ENCODE results near the gene ITFG2. TPM values are rescaled to one million over a fixed set of nuclear protein-coding genes. Genes with fewer than 3 reads are reported as not detected.
A peak's percentile ranks its signal among the peaks of the same experiment; 100 is the strongest.

Gene ITFG2
- total and polyA plus RNA-seq, 2 of the 13 experiments (the other 11 are each of a cell fraction or from before 2014, with no cell fraction given) = 14.8 to 15.5 TPM

- TF ChIP-seq DMTF1 (CRISPR knock-in tag; IDR thresholded peaks at IDR 0.05) = no peak
- TF ChIP-seq, protein P1, sequence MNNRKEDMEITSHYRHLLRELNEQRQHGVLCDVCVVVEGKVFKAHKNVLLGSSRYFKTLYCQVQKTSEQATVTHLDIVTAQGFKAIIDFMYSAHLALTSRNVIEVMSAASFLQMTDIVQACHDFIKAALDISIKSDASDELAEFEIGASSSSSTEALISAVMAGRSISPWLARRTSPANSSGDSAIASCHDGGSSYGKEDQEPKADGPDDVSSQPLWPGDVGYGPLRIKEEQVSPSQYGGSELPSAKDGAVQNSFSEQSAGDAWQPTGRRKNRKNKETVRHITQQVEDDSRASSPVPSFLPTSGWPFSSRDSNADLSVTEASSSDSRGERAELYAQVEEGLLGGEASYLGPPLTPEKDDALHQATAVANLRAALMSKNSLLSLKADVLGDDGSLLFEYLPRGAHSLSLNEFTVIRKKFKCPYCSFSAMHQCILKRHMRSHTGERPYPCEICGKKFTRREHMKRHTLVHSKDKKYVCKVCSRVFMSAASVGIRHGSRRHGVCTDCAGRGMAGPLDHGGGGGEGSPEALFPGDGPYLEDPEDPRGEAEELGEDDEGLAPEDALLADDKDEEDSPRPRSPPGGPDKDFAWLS (CRISPR knock-in tag; IDR thresholded peaks at IDR 0.05; ENCODE audit: borderline replicate concordance) = no peak; the same call in 1 of the 2 replicates
- TF ChIP-seq ZNF790 (CRISPR knock-in tag; IDR thresholded peaks at IDR 0.05; ENCODE audit: borderline replicate concordance) = no peak
- peak; percentile 85; the same call in 1 of the 2 replicates for TF ChIP-seq ZNF614 (CRISPR knock-in tag; IDR thresholded peaks at IDR 0.05; ENCODE audit: borderline replicate concordance)
- TF ChIP-seq PRPF4 (IDR thresholded peaks at IDR 0.05; ENCODE audit: low read depth, low read length, poor library complexity, severe bottlenecking) = peak; percentile 95
- TF ChIP-seq U2AF2 (IDR thresholded peaks at IDR 0.05; ENCODE audit: low read depth, low read length) = no peak; the same call in 1 of the 2 replicates
- TF ChIP-seq ZBTB1 (CRISPR knock-in tag; IDR thresholded peaks at IDR 0.05; ENCODE audit: borderline replicate concordance) = 0 out of 2 replicates have a peak, but pooled peaks have one; percentile 68
- peak; percentile 98 to 99 for TF ChIP-seq POLR2A (IDR thresholded peaks at IDR 0.05; ENCODE audit: insufficient read depth in 1 of 2, low read depth in 2 of 2, low read length in 2 of 2)
- no peak for TF ChIP-seq NR1H2 (CRISPR knock-in tag; IDR thresholded peaks at IDR 0.05; ENCODE audit: borderline replicate concordance, low read depth)
- TF ChIP-seq, protein P2, sequence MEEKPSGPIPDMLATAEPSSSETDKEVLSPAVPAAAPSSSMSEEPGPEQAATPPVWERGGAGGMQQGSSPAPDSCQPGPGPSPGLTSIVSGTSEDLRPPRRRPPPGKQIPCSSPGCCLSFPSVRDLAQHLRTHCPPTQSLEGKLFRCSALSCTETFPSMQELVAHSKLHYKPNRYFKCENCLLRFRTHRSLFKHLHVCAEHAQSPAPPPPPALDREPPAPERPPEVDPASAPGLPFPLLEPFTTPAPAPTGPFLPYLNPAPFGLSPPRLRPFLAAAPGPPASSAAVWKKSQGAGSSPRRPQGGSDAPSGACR (CRISPR knock-in tag; IDR thresholded peaks at IDR 0.05) = peak; percentile 77
- TF ChIP-seq, protein P3, sequence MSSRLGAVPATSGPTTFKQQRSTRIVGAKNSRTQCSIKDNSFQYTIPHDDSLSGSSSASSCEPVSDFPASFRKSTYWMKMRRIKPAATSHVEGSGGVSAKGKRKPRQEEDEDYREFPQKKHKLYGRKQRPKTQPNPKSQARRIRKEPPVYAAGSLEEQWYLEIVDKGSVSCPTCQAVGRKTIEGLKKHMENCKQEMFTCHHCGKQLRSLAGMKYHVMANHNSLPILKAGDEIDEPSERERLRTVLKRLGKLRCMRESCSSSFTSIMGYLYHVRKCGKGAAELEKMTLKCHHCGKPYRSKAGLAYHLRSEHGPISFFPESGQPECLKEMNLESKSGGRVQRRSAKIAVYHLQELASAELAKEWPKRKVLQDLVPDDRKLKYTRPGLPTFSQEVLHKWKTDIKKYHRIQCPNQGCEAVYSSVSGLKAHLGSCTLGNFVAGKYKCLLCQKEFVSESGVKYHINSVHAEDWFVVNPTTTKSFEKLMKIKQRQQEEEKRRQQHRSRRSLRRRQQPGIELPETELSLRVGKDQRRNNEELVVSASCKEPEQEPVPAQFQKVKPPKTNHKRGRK (CRISPR knock-in tag; IDR thresholded peaks at IDR 0.05) = no peak
- peak; percentile 64; the same call in 1 of the 2 replicates for TF ChIP-seq FOXJ3 (CRISPR knock-in tag; IDR thresholded peaks at IDR 0.05; ENCODE audit: borderline replicate concordance)
- TF ChIP-seq ZNF354B (CRISPR knock-in tag; IDR thresholded peaks at IDR 0.05) = no peak; the same call in 1 of the 2 replicates
- TF ChIP-seq CCDC6 (CRISPR knock-in tag; IDR thresholded peaks at IDR 0.05) = peak; percentile 84; the same call in 1 of the 2 replicates
- TF ChIP-seq, protein P4, sequence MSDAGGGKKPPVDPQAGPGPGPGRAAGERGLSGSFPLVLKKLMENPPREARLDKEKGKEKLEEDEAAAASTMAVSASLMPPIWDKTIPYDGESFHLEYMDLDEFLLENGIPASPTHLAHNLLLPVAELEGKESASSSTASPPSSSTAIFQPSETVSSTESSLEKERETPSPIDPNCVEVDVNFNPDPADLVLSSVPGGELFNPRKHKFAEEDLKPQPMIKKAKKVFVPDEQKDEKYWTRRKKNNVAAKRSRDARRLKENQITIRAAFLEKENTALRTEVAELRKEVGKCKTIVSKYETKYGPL (CRISPR knock-in tag; IDR thresholded peaks at IDR 0.05) = peak; percentile 70; the same call in 1 of the 2 replicates
- peak; percentile 92 for TF ChIP-seq ATF2 (CRISPR knock-in tag; IDR thresholded peaks at IDR 0.05)
- no peak for TF ChIP-seq PHF5A (CRISPR knock-in tag; IDR thresholded peaks at IDR 0.05; ENCODE audit: low read depth, unreplicated experiment)
- TF ChIP-seq EEA1 (CRISPR knock-in tag; IDR thresholded peaks at IDR 0.05; ENCODE audit: borderline replicate concordance) = peak; percentile 47; the same call in 1 of the 2 replicates
- no peak for TF ChIP-seq SMARCE1 (IDR thresholded peaks at IDR 0.05; ENCODE audit: borderline replicate concordance)
Measured at GRCh38 chr12:2812290-2813213, at the start of gene ITFG2 (continued).
